SK-N-SH treated with all-trans-retinoic acid at 6 μM for 48 hours (cell line): ENCODE measurements around the gene FTO.
"Not testable (repeated sequence)": the region's sequence is repeated elsewhere in the genome, so short reads cannot be mapped to it uniquely, and the experiment has no call there.

Experiments used
- ATAC-seq: fragments of 200-7000 bp; cut with Tn5 transposase; 3 replicates; pipeline ENCODE4 v1.9.1; 2020; ENCODE audit warnings: mild to moderate bottlenecking, moderate library complexity
- ARNTL ChIP-seq: fragments of 450-650 bp; formaldehyde crosslinking; IDR thresholded peaks from 2 replicates; pipeline ENCODE4 v1.5.0; 2020; ENCODE audit warnings: low read depth, mild to moderate bottlenecking, moderate library complexity, borderline replicate concordance
- BACH2 ChIP-seq: fragments of 250-450 bp; sonication (Bioruptor Pico); IDR thresholded peaks from 2 replicates; pipeline ENCODE4 v1.9.0; 2021; ENCODE audit warnings: mild to moderate bottlenecking, borderline replicate concordance
- CREB5 ChIP-seq: fragments of 250-450 bp; sonication (Bioruptor Pico); IDR thresholded peaks from 2 replicates; pipeline ENCODE4 v1.5.1; 2020; ENCODE audit warnings: low read depth, mild to moderate bottlenecking, moderate library complexity
- CSDC2 ChIP-seq: fragments of 250-450 bp; sonication (Bioruptor Pico); IDR thresholded peaks from 2 replicates; pipeline ENCODE4 v1.5.0; 2020; ENCODE audit warnings: mild to moderate bottlenecking, moderate library complexity
- CSRNP3 ChIP-seq: fragments of 250-450 bp; sonication (Bioruptor Pico); IDR thresholded peaks from 2 replicates; pipeline ENCODE4 v1.5.1; 2021; ENCODE audit warnings: mild to moderate bottlenecking, moderate library complexity
- ESRRG ChIP-seq: fragments of 250-450 bp; sonication (Bioruptor Pico); IDR thresholded peaks from 2 replicates; pipeline ENCODE4 v1.6.1; 2021; ENCODE audit warnings: mild to moderate bottlenecking
- GLIS3 ChIP-seq: fragments of 250-450 bp; sonication (Bioruptor Pico); IDR thresholded peaks from 2 replicates; pipeline ENCODE4 v1.5.0; 2020; ENCODE audit warnings: mild to moderate bottlenecking, moderate library complexity
- OSR1 ChIP-seq: fragments of 250-450 bp; sonication (Bioruptor Pico); IDR thresholded peaks from 2 replicates; pipeline ENCODE4 v1.8.0; 2022; ENCODE audit warnings: moderate library complexity, mild to moderate bottlenecking, inconsistent platforms
- PATZ1 ChIP-seq: fragments of 250-450 bp; sonication (Bioruptor Pico); IDR thresholded peaks from 2 replicates; pipeline ENCODE4 v1.8.0; 2020; ENCODE audit warnings: mild to moderate bottlenecking, moderate library complexity, borderline replicate concordance
- POU6F1 ChIP-seq: fragments of 250-450 bp; sonication (Bioruptor Pico); IDR thresholded peaks from 2 replicates; pipeline ENCODE4 v1.8.0; 2021; ENCODE audit warnings: low read depth, mild to moderate bottlenecking, moderate library complexity, borderline replicate concordance
- PPARA ChIP-seq: fragments of 250-450 bp; sonication (Bioruptor Pico); IDR thresholded peaks from 2 replicates; pipeline ENCODE4 v1.5.0; 2020; ENCODE audit warnings: mild to moderate bottlenecking, borderline replicate concordance
- RARB ChIP-seq: fragments of 250-450 bp; sonication (Bioruptor Pico); IDR thresholded peaks from 2 replicates; pipeline ENCODE4 v1.8.0; 2021; ENCODE audit warnings: mild to moderate bottlenecking, moderate library complexity
- SNAI2 ChIP-seq: fragments of 250-450 bp; sonication (Bioruptor Pico); IDR thresholded peaks from 2 replicates; pipeline ENCODE4 v1.5.0; 2020; ENCODE audit warnings: mild to moderate bottlenecking, moderate library complexity
- TCF4 ChIP-seq: fragments of 250-450 bp; sonication (Bioruptor Pico); IDR thresholded peaks from 2 replicates; pipeline ENCODE4 v1.8.0; 2021; ENCODE audit warnings: mild to moderate bottlenecking, moderate library complexity, borderline replicate concordance
- TOX ChIP-seq: fragments of 250-450 bp; sonication (Bioruptor Pico); IDR thresholded peaks from 2 replicates; pipeline ENCODE4 v1.8.0; 2021; ENCODE audit warnings: mild to moderate bottlenecking, moderate library complexity, borderline replicate concordance
- TSHZ2 ChIP-seq: fragments of 250-450 bp; sonication (Bioruptor Pico); IDR thresholded peaks from 2 replicates; pipeline ENCODE4 v1.5.0; 2020; ENCODE audit warnings: mild to moderate bottlenecking, moderate library complexity
- ZFP30 ChIP-seq: fragments of 450-650 bp; formaldehyde crosslinking; IDR thresholded peaks from 2 replicates; pipeline ENCODE4 v1.5.0; 2022; ENCODE audit warnings: mild to moderate bottlenecking, moderate library complexity
- ZNF565 ChIP-seq: fragments of 450-650 bp; formaldehyde crosslinking; conservative IDR thresholded peaks from 2 replicates; pipeline ENCODE4 v1.5.0; 2020; ENCODE audit warnings: low read depth, mild to moderate bottlenecking, moderate library complexity
- ZNF70 ChIP-seq: fragments of 450-650 bp; formaldehyde crosslinking; IDR thresholded peaks from 2 replicates; pipeline ENCODE4 v1.5.0; 2020; ENCODE audit warnings: mild to moderate bottlenecking, moderate library complexity

The FTO gene

GRCh38 chr16:53843084-53843483 is 139.1 kb downstream of the FTO start:
- ATAC-seq = no peak
- TF ChIP-seq SNAI2 (no peak), CSRNP3 (CRISPR knock-in tag) (no peak), ARNTL (CRISPR knock-in tag) (no peak), CSDC2 (no peak), BACH2 (CRISPR knock-in tag) (no peak)

- no peak for ATAC-seq
- TF ChIP-seq ZNF70 (CRISPR knock-in tag) (no peak), RARB (CRISPR knock-in tag) (no peak), OSR1 (CRISPR knock-in tag) (no peak), PATZ1 (no peak), TCF4 (CRISPR knock-in tag) (no peak), ESRRG (CRISPR knock-in tag) (no peak), CREB5 (no peak), TSHZ2 (no peak), TOX (CRISPR knock-in tag) (no peak), BACH2 (CRISPR knock-in tag) (no peak), CSRNP3 (CRISPR knock-in tag) (no peak), PPARA (CRISPR knock-in tag) (no peak), ZFP30 (CRISPR knock-in tag) (no peak)
- TF ChIP-seq, all 23 proteins: peak for 0
Observed at GRCh38 chr16:53844804-53845203, 140.8 kb downstream of the FTO start.

GRCh38 chr16:53846549-53846948 is 142.6 kb downstream of the FTO start:
- ATAC-seq = not testable (repeated sequence)

- ATAC-seq = no peak
Observed at GRCh38 chr16:53846971-53847370, 143.0 kb downstream of the FTO start.

More at GRCh38 chr16:53846971-53847370, 143.0 kb downstream of the FTO start:
- no peak for TF ChIP-seq TOX (CRISPR knock-in tag)
- no peak for TF ChIP-seq POU6F1 (CRISPR knock-in tag)
- no peak for TF ChIP-seq OSR1 (CRISPR knock-in tag)
- no peak for TF ChIP-seq PATZ1
- TF ChIP-seq TCF4 (CRISPR knock-in tag) = no peak
- no peak for TF ChIP-seq CREB5
- TF ChIP-seq ZNF70 (CRISPR knock-in tag) = no peak
- no peak for TF ChIP-seq ZNF565 (CRISPR knock-in tag)
- no peak for TF ChIP-seq GLIS3
- no peak for TF ChIP-seq ZFP30 (CRISPR knock-in tag)
- no peak for TF ChIP-seq ESRRG (CRISPR knock-in tag)
- no peak for TF ChIP-seq ARNTL (CRISPR knock-in tag)
- no peak for TF ChIP-seq PPARA (CRISPR knock-in tag)
- TF ChIP-seq, all 23 proteins: peak for 0
